DND-41 (cell line): Measurements from ENCODE around the gene RABGAP1L.

ENCODE experiments used
- ATAC-seq: fragments of 200-7000 bp; cut with Tn5 transposase; 3 replicates; pipeline ENCODE4 v1.9.1; 2021; ENCODE audit warnings: low read depth; ENCODE audit not compliant: insufficient read depth
- DNase-seq: peaks from one replicate; pipeline ENCODE4 v3.0.0-alpha.2; 2020
- H2AFZ ChIP-seq: 2 replicates; pipeline ENCODE4 v1.6.0; 2012; ENCODE audit warnings: low read depth, low read length
- H3K27ac ChIP-seq: 2 replicates; pipeline ENCODE4 v1.5.1; 2012; ENCODE audit warnings: low read length, inconsistent platforms
- H3K27me3 ChIP-seq: fragments of 200-600 bp; sonication (generic); 2 replicates; pipeline ENCODE4 v1.6.0; 2012; ENCODE audit warnings: low read length, mild to moderate bottlenecking, inconsistent platforms; ENCODE audit not compliant: insufficient read depth, poor library complexity
- H3K36me3 ChIP-seq: 2 replicates; pipeline ENCODE4 v1.5.1; 2012; ENCODE audit warnings: low read length, inconsistent platforms; ENCODE audit not compliant: insufficient read depth
- H3K4me1 ChIP-seq: 2 replicates; pipeline ENCODE4 v1.5.1; 2012; ENCODE audit warnings: mild to moderate bottlenecking, low read length; ENCODE audit not compliant: insufficient read depth
- H3K4me2 ChIP-seq: 2 replicates; pipeline ENCODE4 v1.6.0; 2012; ENCODE audit warnings: mild to moderate bottlenecking, moderate library complexity, low read length, inconsistent platforms; ENCODE audit not compliant: insufficient read depth
- H3K4me3 ChIP-seq, 2 experiments: fragments of 200-600 bp in 1 of 2; shearing (Covaris generic) in 1 of 2; 2 replicates each; pipeline ENCODE4 v1.5.1; 2012 to 2016; ENCODE audit warnings: inconsistent platforms in 2 of 2, low read length in 2 of 2, mild to moderate bottlenecking in 2 of 2, low read depth in 1 of 2, moderate library complexity in 1 of 2
- H3K79me2 ChIP-seq: 2 replicates; pipeline ENCODE4 v1.6.0; 2012; ENCODE audit warnings: low read length, inconsistent platforms; ENCODE audit not compliant: insufficient read depth
- H3K9ac ChIP-seq: 2 replicates; pipeline ENCODE4 v1.6.0; 2012; ENCODE audit warnings: low read depth, mild to moderate bottlenecking, inconsistent platforms, low read length, moderate library complexity
- H3K9me3 ChIP-seq: 2 replicates; pipeline ENCODE4 v1.5.1; 2012; ENCODE audit warnings: low read length, moderate library complexity, mild to moderate bottlenecking, inconsistent platforms; ENCODE audit not compliant: insufficient read depth, severe bottlenecking
- H4K20me1 ChIP-seq: 2 replicates; pipeline ENCODE4 v1.6.0; 2012; ENCODE audit warnings: low read length; ENCODE audit not compliant: insufficient read depth
- EZH2 ChIP-seq: IDR thresholded peaks from 3 replicates; pipeline ENCODE4 v1.6.1; 2012; ENCODE audit warnings: borderline replicate concordance, low read depth, mild to moderate bottlenecking, moderate library complexity, low read length, inconsistent platforms; ENCODE audit not compliant: severe bottlenecking
- TF ChIP-seq, protein P1 (sequence below): IDR thresholded peaks from 2 replicates; pipeline ENCODE4 v1.5.1; 2012; ENCODE audit warnings: borderline replicate concordance, low read length, moderate library complexity, mild to moderate bottlenecking; ENCODE audit not compliant: poor library complexity, severe bottlenecking; ENCODE audit errors: extremely low read depth

The RABGAP1L gene

GRCh38 chr1:175005085-175005783 lies 845.9 kb downstream of the RABGAP1L start:
- H3K4me3 ChIP-seq: no peak overlapping the region
- no peak overlapping the region for H2AFZ ChIP-seq
- no peak for DNase-seq
- no peaks in the 10 kb centered on the region for H3K9me3 ChIP-seq
- no peak for TF ChIP-seq EZH2
- TF ChIP-seq, protein P1, sequence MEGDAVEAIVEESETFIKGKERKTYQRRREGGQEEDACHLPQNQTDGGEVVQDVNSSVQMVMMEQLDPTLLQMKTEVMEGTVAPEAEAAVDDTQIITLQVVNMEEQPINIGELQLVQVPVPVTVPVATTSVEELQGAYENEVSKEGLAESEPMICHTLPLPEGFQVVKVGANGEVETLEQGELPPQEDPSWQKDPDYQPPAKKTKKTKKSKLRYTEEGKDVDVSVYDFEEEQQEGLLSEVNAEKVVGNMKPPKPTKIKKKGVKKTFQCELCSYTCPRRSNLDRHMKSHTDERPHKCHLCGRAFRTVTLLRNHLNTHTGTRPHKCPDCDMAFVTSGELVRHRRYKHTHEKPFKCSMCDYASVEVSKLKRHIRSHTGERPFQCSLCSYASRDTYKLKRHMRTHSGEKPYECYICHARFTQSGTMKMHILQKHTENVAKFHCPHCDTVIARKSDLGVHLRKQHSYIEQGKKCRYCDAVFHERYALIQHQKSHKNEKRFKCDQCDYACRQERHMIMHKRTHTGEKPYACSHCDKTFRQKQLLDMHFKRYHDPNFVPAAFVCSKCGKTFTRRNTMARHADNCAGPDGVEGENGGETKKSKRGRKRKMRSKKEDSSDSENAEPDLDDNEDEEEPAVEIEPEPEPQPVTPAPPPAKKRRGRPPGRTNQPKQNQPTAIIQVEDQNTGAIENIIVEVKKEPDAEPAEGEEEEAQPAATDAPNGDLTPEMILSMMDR: no peak
- peaks cover 96% of the 10 kb centered on the region for H3K79me2 ChIP-seq
- H3K4me2 ChIP-seq: peak overlapping the region; percentile 20; the same call in 1 of the 2 replicates
- H3K27me3 ChIP-seq: no peaks in the 10 kb centered on the region
- no peak overlapping the region for H3K27ac ChIP-seq
- peaks cover 68% of the 10 kb centered on the region; the same call in 1 of the 2 replicates for H4K20me1 ChIP-seq
- H3K4me1 ChIP-seq: peaks cover 44% of the 10 kb centered on the region
- peaks cover 61% of the 10 kb centered on the region for H3K36me3 ChIP-seq
- no peak overlapping the region for H3K9ac ChIP-seq
- no peak for ATAC-seq

DNA sequence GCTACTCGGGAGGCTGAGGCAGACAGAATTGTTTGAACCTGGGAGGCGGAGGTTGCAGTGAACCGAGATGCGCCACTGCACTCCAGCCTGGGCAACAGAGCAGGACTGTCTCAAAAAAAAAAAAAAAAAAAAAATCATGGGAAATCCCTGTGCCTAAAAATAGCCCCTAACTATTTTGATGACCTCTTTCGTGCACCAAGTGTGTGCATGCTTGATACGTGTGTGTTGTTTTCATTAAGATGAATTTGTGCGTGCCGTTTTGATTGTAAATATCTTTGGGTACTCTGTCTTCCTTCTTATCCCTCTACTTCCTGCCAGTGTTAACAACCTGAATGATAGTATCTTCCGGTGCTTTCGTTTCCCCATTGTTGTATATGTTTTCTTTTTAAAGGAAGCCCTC lies 850.2 kb downstream of the RABGAP1L start:
- Histone ChIP-seq H2AFZ (no peak overlapping the region), H3K4me3 (no peak overlapping the region), H3K36me3 (peaks cover 99% of the 10 kb centered on the region), H3K4me2 (no peak overlapping the region), H4K20me1 (peaks cover 38% of the 10 kb centered on the region; the same call in 1 of the 2 replicates), H3K9me3 (no peaks in the 10 kb centered on the region), H3K27me3 (no peaks in the 10 kb centered on the region), H3K9ac (no peak overlapping the region), H3K4me1 (peaks cover 6% of the 10 kb centered on the region; the same call in 1 of the 2 replicates), H3K27ac (no peak overlapping the region), H3K79me2 (peaks cover 73% of the 10 kb centered on the region)
- ATAC-seq (no peak), DNase-seq (no peak)
- TF ChIP-seq, protein P1: no peak
- no peak for TF ChIP-seq EZH2

- H3K9ac ChIP-seq: no peak overlapping the region
- no peaks in the 10 kb centered on the region for H3K9me3 ChIP-seq
- TF ChIP-seq EZH2: no peak
- TF ChIP-seq, protein P1: no peak
- no peak overlapping the region for H3K4me3 ChIP-seq
- H3K4me2 ChIP-seq: no peak overlapping the region
- peaks cover 6% of the 10 kb centered on the region; the same call in 1 of the 2 replicates for H4K20me1 ChIP-seq
- ATAC-seq (no peak), DNase-seq (no peak)
- no peaks in the 10 kb centered on the region for H3K4me1 ChIP-seq
- H3K27ac ChIP-seq: no peak overlapping the region
- H2AFZ ChIP-seq: no peak overlapping the region
- H3K27me3 ChIP-seq: no peaks in the 10 kb centered on the region
- H3K79me2 ChIP-seq: peaks cover 51% of the 10 kb centered on the region
- peaks cover 98% of the 10 kb centered on the region for H3K36me3 ChIP-seq
Observed at GRCh38 chr1:175013445-175013844, 854.1 kb downstream of the RABGAP1L start.
